ENCODE data around the gene PPP4R3B.
"Not testable (repeated sequence)": the region's sequence is repeated elsewhere in the genome, so short reads cannot be mapped to it uniquely, and the experiment has no call there.

Gene PPP4R3B

DNA sequence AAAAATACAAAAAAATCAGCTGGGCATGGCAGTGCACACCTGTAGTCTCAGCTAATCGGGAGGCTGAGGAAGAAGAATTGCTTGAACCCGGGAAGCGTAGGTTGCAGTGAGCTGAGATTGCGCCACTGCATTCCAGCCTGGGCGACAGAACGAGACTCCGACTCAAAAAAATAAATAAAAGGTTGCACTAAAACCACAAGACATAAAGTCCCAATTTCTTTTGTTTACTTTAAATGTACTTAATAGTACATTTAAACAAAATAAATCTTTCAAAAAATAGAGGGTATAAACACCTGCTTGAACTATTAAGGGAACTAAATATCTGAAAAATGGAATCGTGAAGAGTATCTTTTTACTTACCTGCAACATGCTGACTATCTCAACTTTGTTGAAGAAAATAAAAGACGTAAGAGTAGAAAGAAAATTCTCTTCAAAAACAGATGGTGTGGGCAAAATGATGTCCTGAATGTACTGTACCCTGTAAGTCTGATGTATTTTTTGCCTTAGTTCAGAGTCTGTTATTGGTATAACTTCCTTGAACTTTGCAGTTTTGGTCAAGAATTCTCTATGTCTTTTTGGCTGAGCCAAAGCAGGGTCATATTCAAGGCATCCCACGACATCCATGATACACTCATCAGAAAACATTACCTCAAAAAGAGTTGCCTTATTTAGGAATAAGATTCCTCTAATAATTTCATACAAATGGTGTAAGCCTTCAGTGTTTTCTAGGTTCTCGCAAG, 19.2 kb downstream of the PPP4R3B start:
- POLR2A ChIA-PET (ENCODE audit: low non-redundant PET): no interaction called here
- no peak for DNase-seq (ENCODE audit: low spot score)
- no peak overlapping the region for H3K27ac ChIP-seq
- CTCF ChIA-PET: no interaction called here
- TF ChIP-seq, protein P1, sequence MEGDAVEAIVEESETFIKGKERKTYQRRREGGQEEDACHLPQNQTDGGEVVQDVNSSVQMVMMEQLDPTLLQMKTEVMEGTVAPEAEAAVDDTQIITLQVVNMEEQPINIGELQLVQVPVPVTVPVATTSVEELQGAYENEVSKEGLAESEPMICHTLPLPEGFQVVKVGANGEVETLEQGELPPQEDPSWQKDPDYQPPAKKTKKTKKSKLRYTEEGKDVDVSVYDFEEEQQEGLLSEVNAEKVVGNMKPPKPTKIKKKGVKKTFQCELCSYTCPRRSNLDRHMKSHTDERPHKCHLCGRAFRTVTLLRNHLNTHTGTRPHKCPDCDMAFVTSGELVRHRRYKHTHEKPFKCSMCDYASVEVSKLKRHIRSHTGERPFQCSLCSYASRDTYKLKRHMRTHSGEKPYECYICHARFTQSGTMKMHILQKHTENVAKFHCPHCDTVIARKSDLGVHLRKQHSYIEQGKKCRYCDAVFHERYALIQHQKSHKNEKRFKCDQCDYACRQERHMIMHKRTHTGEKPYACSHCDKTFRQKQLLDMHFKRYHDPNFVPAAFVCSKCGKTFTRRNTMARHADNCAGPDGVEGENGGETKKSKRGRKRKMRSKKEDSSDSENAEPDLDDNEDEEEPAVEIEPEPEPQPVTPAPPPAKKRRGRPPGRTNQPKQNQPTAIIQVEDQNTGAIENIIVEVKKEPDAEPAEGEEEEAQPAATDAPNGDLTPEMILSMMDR (conservative IDR thresholded peaks at IDR 0.05; ENCODE audit: low read depth): no peak

DNA sequence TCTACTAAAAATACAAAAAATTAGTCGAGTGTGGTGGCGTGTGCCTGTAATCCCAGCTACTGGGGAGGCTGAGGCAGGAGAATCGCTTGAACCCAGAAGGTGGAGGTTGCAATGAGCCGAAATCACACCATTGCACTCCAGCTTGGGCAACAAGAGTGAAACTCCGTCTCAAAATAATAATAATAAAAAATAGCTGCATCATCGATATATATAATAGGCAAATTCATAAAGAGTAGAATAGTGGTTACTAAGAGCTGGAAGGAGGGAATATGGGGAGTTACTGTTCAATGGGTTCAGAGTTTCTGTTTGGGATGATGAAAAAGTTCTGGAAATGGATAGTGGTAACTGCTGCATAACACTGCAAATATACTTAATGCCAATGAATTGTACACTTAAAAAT, 20.6 kb downstream of the PPP4R3B start:
- CTCF ChIA-PET; H3K27ac ChIP-seq; POLR2A ChIA-PET (ENCODE audit: low non-redundant PET); DNase-seq (ENCODE audit: low spot score): not testable (repeated sequence)

DNA sequence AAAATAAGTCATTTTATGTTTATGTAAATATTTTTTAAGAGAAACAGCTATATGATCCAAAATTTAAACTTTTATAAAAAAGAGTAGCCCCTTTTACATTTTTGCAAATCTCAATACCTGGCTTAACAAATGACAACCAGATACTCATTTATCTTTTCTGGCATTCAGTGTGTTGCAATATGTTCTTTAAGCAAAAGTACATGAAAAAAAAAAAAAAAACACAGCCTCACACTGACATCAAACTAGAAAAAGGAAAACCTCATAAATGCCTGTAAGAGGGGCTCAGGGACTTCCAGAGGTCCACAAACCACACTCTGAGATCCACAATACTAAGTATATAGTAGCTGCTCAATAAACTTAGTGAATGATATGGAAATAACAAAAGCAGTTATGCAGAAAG, 21.9 kb downstream of the PPP4R3B start:
- H3K27ac ChIP-seq: no peak overlapping the region
- POLR2A ChIA-PET (ENCODE audit: low non-redundant PET): no interaction called here
- CTCF ChIA-PET: interaction anchor here (0.7 kb wide), 1 partner anchor 58 kb away, joined by 3 read pairs; no protein-coding TSS in a partner anchor
- DNase-seq (ENCODE audit: low spot score): no peak
- TF ChIP-seq, protein P1 (conservative IDR thresholded peaks at IDR 0.05; ENCODE audit: low read depth): no peak

DNA sequence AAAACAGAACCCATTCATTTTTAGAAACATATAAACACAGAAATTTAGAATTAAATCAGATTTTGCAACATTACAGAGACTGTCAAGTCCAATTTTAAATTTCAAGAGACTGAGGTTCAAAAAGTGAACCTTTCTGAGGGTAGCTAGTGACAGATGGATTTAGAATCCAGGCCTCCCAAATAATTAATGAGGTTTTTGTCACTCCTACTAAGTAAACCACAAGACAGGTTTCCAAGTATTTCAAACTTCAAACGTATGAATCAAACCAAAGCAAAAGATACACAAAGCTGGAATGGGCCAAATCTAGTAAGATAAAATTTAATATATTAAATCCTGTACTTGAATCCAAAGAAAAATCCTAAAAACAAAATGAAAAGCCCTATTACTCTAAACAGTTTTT, 25.3 kb downstream of the PPP4R3B start:
- CTCF ChIA-PET: no interaction called here
- no peak overlapping the region for H3K27ac ChIP-seq
- POLR2A ChIA-PET (ENCODE audit: low non-redundant PET): no interaction called here
- TF ChIP-seq, protein P1 (conservative IDR thresholded peaks at IDR 0.05; ENCODE audit: low read depth): no peak
- DNase-seq (ENCODE audit: low spot score): no peak

DNA sequence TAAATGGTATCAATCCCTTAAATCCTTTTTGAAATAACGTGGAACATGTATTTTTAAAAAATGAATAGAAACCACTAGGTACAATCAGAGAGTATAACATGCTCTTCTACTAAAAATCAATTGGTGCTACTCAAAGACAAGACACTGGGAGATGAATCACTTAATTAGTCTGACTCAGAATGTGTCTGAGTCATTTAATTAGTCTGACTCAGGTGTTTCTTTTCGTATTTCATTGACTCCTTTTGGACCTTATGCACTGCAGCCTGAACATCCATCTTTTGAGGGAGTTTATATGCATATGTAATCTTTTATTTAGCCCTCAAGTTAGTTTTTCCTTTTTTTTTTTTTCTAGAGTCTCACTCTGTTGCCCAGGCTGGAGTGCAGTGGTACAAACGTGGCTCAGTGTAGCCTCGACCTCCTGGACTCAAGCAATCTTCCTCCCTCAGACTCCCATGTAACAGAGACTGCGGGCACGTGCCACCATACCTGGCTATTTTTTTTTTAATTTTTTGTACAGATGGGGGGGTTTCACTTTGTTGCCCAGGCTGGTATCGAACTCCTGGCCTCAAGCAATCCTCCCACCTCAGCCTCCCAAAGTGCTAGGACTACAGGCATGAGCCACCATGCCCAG, 26.5 kb downstream of the PPP4R3B start:
- TF ChIP-seq, protein P1 (conservative IDR thresholded peaks at IDR 0.05; ENCODE audit: low read depth): no peak
- ChIA-PET POLR2A (ENCODE audit: low non-redundant PET) (no interaction called here), CTCF (no interaction called here)
- DNase-seq (ENCODE audit: low spot score): peak; percentile 90
- peak overlapping the region; percentile 75 for H3K27ac ChIP-seq

DNA sequence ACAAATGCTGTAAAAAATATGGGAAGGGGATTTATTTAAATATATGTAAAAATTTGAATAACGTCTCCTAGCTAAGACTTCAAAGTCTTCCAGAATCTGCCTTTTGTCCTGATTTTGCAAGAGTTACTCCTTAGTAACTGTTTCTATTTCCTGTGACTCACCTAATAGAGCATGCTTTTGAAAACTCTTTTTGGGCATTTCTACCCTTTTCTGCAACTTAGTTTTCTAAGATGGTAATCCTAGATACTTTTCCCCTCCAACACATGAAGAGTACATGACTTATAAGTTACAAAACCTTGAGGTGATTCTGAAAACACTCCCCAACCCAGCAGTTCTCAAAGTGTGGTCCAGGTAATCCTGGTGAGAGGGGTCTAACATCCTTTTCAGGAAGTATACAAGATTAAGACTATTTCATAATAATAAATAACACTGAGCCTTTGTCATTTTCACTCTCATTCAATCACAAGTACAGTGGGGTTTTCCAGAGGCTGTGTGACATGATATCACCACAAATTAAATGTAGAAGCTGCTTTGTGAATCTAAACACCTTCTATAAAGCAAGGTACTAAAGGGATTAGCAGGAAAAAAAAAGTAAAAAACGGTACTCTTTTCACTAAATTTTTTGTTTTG, 31.9 kb downstream of the PPP4R3B start:
- POLR2A ChIA-PET (ENCODE audit: low non-redundant PET): no interaction called here

More for the DNA sequence above, 31.9 kb downstream of the PPP4R3B start:
- CTCF ChIA-PET: no interaction called here
- no peak overlapping the region for H3K27ac ChIP-seq
- peak; percentile 20 for DNase-seq (ENCODE audit: low spot score)
- TF ChIP-seq, protein P1 (conservative IDR thresholded peaks at IDR 0.05; ENCODE audit: low read depth): no peak

All from RWPE1 (cell line).